ENCODE data around the gene TNFRSF14. TPM values are rescaled to one million over a fixed set of nuclear protein-coding genes. Genes with fewer than 3 reads are reported as not detected.

The TNFRSF14 gene
- total RNA-seq, 2 donors from 2014 or later, result 111 to 145 TPM

DNA sequence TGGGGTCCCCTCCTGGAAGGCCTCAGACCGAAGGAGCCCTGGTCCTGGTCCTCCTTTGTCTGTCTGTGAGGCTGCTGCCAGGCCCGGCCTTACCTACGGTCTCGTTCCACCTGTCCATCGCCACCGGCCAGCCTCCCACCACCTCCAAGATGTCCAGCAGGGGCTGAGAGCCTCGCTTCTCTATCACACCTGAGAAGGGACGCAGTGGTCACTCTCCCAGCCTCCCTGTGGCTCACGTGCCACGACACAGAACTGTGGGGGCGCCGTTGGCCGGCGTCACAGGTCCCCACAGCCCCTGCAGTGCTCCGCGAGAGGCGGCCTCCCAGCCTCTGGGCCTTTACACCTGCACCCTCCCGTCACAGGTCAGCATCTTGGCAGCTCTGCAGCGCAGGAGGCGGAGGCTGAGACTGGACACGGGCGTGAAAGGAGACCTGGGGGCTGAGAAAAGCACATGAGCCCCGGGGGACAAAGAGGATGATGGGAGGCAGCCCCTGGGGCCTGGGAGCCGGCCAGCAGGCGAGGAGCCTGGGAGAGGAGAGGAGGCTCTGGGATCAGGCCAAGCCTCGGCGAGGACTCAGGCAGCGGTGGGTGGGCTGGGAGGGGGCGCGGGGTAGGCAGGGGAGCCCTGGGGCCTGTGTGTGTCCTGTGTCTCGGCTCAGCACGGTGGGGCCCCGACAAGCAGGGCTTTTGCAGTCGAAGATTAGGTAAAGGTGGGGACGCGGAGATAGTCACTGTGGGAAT is 50.9 kb downstream of the TNFRSF14 start:
- Histone ChIP-seq H3K27me3 (peaks cover 3% of the 10 kb centered on the region), H3K27ac (no peak overlapping the region)
- intact Hi-C loops (cut with DNase I), result no loop called here

DNA sequence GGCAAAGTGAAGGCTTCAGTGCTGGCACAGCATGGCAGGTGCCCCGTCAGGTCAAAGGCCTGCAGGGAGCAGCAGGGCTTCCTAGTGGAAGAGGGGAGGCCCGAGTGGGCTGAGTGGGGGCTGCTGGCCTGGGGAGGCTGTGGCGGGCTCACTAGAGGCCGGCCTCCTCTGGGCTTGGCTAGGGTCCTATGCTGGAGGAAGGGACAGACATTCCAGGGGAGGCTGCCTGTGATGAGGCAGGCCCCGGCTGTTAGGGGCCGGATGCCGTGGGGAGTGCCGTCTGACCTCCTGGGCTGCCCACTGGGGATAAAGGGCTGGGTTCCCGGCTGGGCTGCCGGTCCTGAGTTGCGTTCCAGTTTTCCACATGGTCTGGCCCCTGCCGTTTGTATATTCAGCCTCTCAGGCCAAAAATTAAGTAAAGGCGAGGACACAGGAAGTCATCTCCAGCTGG is 51.5 kb downstream of the TNFRSF14 start:
- peaks cover 3% of the 10 kb centered on the region for H3K27me3 ChIP-seq
- no peaks in the 10 kb centered on the region for H3K4me1 ChIP-seq
- no peak for DNase-seq
- H3K4me3 ChIP-seq, result no peak overlapping the region
- H3K9me3 ChIP-seq, result no peaks in the 10 kb centered on the region
- TF ChIP-seq, protein P1, sequence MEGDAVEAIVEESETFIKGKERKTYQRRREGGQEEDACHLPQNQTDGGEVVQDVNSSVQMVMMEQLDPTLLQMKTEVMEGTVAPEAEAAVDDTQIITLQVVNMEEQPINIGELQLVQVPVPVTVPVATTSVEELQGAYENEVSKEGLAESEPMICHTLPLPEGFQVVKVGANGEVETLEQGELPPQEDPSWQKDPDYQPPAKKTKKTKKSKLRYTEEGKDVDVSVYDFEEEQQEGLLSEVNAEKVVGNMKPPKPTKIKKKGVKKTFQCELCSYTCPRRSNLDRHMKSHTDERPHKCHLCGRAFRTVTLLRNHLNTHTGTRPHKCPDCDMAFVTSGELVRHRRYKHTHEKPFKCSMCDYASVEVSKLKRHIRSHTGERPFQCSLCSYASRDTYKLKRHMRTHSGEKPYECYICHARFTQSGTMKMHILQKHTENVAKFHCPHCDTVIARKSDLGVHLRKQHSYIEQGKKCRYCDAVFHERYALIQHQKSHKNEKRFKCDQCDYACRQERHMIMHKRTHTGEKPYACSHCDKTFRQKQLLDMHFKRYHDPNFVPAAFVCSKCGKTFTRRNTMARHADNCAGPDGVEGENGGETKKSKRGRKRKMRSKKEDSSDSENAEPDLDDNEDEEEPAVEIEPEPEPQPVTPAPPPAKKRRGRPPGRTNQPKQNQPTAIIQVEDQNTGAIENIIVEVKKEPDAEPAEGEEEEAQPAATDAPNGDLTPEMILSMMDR (IDR thresholded peaks at IDR 0.05), result no peak
- no peak overlapping the region for H3K27ac ChIP-seq
- no peaks in the 10 kb centered on the region for H3K36me3 ChIP-seq
- intact Hi-C loops (cut with DNase I), result no loop called here
- no peak overlapping the region for H3K9ac ChIP-seq (ENCODE audit: low read depth in 2 of 2, low read length in 2 of 2)

More for the DNA sequence above, 50.9 kb downstream of the TNFRSF14 start:
- Histone ChIP-seq H3K4me1 (no peaks in the 10 kb centered on the region), H3K36me3 (no peaks in the 10 kb centered on the region), H3K9me3 (no peaks in the 10 kb centered on the region), H3K9ac (ENCODE audit: low read depth in 2 of 2, low read length in 2 of 2) (no peak overlapping the region), H3K4me3 (no peak overlapping the region)
- no peak for DNase-seq
- TF ChIP-seq, protein P1 (IDR thresholded peaks at IDR 0.05), result no peak

- TF ChIP-seq, protein P1 (IDR thresholded peaks at IDR 0.05), result no peak
- intact Hi-C loops (cut with DNase I), result no loop called here
- no peak for DNase-seq
- H3K9me3 ChIP-seq, result no peaks in the 10 kb centered on the region
- H3K4me3 ChIP-seq, result no peak overlapping the region
- H3K27me3 ChIP-seq, result peaks cover 3% of the 10 kb centered on the region
- H3K4me1 ChIP-seq, result no peaks in the 10 kb centered on the region
- H3K27ac ChIP-seq, result no peak overlapping the region
- no peaks in the 10 kb centered on the region for H3K36me3 ChIP-seq
- H3K9ac ChIP-seq (ENCODE audit: low read depth in 2 of 2, low read length in 2 of 2), result no peak overlapping the region
Measured at GRCh38 chr1:2609319-2610035, 53.3 kb downstream of the TNFRSF14 start.

DNA sequence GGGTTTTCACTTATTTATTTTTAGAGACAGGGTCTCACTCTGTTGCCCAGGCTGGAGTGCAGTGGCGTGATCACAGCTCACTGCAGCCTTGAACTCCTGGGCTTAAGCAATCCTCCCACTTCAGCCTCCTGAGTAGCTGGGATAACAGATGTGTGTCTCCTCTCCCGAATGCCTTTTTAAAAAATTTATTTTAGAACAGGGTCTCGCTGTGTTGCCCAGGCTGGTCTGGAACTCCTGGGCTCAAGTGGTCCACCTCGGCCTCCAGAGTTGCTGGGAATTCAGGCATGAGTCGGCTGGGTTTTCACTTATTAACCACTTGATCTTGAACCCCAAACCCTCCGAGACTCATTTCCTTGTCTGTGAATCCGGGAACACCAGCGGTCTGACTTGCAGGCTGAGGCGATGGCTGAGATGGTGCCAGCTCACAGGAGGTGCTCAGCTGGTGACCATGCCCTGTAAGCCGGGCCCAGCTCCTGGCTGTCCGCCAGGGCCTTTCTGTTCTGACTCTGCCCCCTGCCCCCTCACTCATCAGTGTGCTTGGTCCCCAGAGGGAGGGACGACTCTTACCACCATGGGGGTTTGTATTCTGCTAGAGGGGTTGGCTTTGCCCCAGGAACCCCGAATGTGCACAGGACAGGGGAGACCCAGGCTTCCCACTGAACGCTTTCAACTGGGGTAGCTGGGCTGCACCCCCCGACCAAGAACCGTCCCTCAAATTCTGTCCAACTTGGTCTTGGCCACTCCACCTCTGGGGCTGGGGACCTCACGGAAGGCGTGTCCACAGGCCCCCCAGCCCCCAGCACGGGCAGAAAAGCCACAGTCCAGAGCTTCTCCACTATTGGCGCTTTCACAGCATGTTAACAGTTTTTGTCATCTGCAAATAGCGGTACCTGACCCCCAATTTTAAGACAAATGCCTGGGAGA is 54.1 kb downstream of the TNFRSF14 start:
- H3K27ac ChIP-seq, result no peak overlapping the region
- peaks cover 3% of the 10 kb centered on the region for H3K27me3 ChIP-seq
- TF ChIP-seq, protein P1 (IDR thresholded peaks at IDR 0.05), result no peak

DNA sequence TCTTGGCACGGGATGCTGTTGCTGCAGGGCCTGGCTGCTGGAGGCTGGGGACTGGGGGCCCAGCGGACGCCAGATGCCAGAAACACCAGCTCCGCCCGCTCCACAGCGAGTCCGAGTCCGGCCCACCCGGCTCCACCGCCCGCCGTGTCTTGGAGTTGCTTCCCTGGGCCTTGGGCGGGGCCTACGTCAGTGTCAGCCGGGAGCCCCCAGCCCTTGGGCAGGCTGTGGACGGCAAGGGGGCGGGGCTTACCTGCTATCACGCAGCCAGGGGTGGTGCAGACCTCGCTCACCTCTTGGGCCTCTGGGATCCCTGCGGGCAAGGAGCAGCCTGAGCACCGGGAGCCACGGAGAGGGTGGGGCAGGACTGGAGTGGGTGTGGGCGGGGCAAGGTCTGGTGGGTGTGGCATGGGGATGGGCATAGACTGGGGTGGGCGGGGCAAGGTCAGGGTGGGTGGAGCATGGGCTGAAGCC is 54.9 kb downstream of the TNFRSF14 start:
- Histone ChIP-seq H3K4me3 (no peak overlapping the region), H3K27me3 (peaks cover 3% of the 10 kb centered on the region)
- intact Hi-C loops (cut with DNase I), result no loop called here

More for the DNA sequence above, 54.1 kb downstream of the TNFRSF14 start:
- no peaks in the 10 kb centered on the region for H3K36me3 ChIP-seq
- H3K4me1 ChIP-seq, result no peaks in the 10 kb centered on the region
- H3K9ac ChIP-seq (ENCODE audit: low read depth in 2 of 2, low read length in 2 of 2), result no peak overlapping the region
- DNase-seq, result no peak
- intact Hi-C loops (cut with DNase I), result no loop called here
- no peak overlapping the region for H3K4me3 ChIP-seq
- H3K9me3 ChIP-seq, result no peaks in the 10 kb centered on the region

More for the DNA sequence above, 54.9 kb downstream of the TNFRSF14 start:
- Histone ChIP-seq H3K9me3 (no peaks in the 10 kb centered on the region), H3K9ac (ENCODE audit: low read depth in 2 of 2, low read length in 2 of 2) (no peak overlapping the region), H3K27ac (no peak overlapping the region), H3K4me1 (no peaks in the 10 kb centered on the region), H3K36me3 (no peaks in the 10 kb centered on the region)
- TF ChIP-seq, protein P1 (IDR thresholded peaks at IDR 0.05), result no peak
- peak; percentile 89 for DNase-seq

Data from colonic mucosa (tissue), 4 donors.